AML-193 (cell line): ENCODE results near the gene PPIB.
"Not testable (repeated sequence)": the region's sequence is repeated elsewhere in the genome, so short reads cannot be mapped to it uniquely, and the experiment has no call there.

Experiments
- DNase-seq, 2 experiments: peaks; one replicate each; lab custom pipeline; 2025; lab: John Stamatoyannopoulos, UW

Gene PPIB

GRCh38 chr15:64110108-64110701, 52.6 kb downstream of the PPIB start:
- DNase-seq, result not testable (repeated sequence)

- no peak for DNase-seq
Observed at GRCh38 chr15:64107337-64107736, 55.5 kb downstream of the PPIB start.
